ENCODE results near the gene KLF2. TPM values are rescaled to one million over a fixed set of nuclear protein-coding genes. Genes with fewer than 3 reads are reported as not detected.

KLF2 gene
- total RNA-seq, 2 experiments from 2014 or later = 253 to 255 TPM

DNA sequence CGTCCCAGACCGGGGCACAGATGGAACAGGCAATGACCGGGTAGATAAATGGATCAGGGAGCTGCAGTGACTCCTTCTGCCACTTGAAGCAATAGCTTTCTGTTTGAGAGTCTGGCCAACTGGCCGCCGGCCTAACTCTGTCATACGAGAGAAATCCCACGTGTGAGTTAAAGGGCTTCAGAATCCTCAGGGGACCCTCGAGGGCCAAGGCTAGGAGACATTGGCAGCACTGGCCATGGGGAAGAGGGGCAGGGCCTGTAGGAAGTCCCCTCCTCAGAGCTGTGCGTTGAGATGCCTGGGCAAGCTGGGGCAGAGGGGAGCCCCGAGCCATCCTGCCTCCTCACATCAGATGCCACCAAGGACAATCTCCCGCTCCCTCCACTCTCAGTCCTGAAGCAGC, 51.6 kb downstream of the KLF2 start:
- no peaks in the 10 kb centered on the region for H3K27me3 Mint-ChIP-seq
- POLR2A ChIA-PET = interaction anchor here (1.3 to 1.5 kb wide), 2 partner anchors 46 kb away, joined by 3 to 4 read pairs; no protein-coding TSS in a partner anchor
- peaks cover 56% of the 10 kb centered on the region for H3K36me3 Mint-ChIP-seq (ENCODE audit: low read depth)
- CTCF ChIA-PET = interaction anchor here (1.1 to 4.3 kb wide), 10 partner anchors 11 to 125 kb away, joined by 3 to 15 read pairs (median 6); no protein-coding TSS in a partner anchor
- H3K9me3 Mint-ChIP-seq = no peaks in the 10 kb centered on the region
- peaks cover 74% of the 10 kb centered on the region for H3K4me1 Mint-ChIP-seq
- H3K4me3 Mint-ChIP-seq = no peak overlapping the region
- no peak overlapping the region for H3K27ac Mint-ChIP-seq
- peak; percentile 4 for DNase-seq

DNA sequence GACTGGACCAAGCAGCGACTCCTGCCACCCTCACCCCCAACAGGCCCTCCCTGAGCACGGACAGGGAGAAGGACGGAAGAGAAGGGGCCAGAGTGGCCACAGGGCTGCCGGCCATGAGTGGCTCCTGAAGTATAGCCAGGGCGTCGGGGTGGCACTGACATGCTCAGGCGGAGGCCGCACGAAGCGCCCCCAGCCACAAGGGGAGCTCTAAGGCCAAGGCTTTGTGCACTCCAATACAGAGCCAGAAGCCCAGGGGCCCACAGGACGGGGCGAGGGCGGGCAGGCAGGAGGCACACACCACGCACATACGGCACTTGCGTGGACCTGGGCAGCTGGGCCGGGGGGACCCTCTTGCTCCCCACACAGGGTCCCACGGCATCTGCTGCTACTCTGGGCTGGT, 52.0 kb downstream of the KLF2 start:
- ChIA-PET POLR2A (interaction anchor here (1.3 kb wide), 1 partner anchor 46 kb away, joined by 3 read pairs; no protein-coding TSS in a partner anchor), CTCF (interaction anchor here (0.9 to 4.3 kb wide), 14 partner anchors 11 to 129 kb away, joined by 3 to 15 read pairs (median 5); no protein-coding TSS in a partner anchor)
- Mint-ChIP-seq H3K9me3 (no peaks in the 10 kb centered on the region), H3K4me3 (no peak overlapping the region), H3K27ac (no peak overlapping the region), H3K27me3 (no peaks in the 10 kb centered on the region), H3K4me1 (peaks cover 78% of the 10 kb centered on the region), H3K36me3 (ENCODE audit: low read depth) (peaks cover 59% of the 10 kb centered on the region)
- peak; percentile 36 for DNase-seq

DNA sequence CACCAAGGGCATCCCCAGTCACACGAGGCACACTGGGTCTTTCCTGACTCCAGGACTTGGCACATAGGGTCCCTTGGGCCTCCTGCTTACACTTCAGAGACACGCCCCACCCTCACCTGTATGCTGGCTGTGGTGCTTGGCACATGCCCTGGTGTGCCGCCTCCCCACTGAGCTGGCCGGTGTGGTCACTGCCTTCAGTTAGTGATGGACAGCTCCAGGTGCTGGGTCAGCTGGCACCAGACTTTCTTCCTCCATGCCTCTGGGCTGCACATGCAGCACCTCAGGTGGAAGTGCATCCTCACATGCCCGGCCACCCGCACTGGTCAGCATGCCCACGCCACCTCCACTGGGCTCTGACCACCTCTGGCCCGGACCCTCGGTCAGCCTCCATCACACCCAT, 52.9 kb downstream of the KLF2 start:
- H3K4me3 Mint-ChIP-seq = no peak overlapping the region
- ChIA-PET POLR2A (interaction anchor here (1.3 kb wide), 1 partner anchor 47 kb away, joined by 3 read pairs; no protein-coding TSS in a partner anchor), CTCF (interaction anchor here (0.7 to 3.0 kb wide), 11 partner anchors 10 to 129 kb away, joined by 3 to 14 read pairs (median 5); no protein-coding TSS in a partner anchor)
- no peaks in the 10 kb centered on the region for H3K9me3 Mint-ChIP-seq
- H3K36me3 Mint-ChIP-seq (ENCODE audit: low read depth) = peaks cover 61% of the 10 kb centered on the region
- peak overlapping the region; percentile 66 for H3K27ac Mint-ChIP-seq
- no peak for DNase-seq
- peaks cover 87% of the 10 kb centered on the region for H3K4me1 Mint-ChIP-seq
- H3K27me3 Mint-ChIP-seq = no peaks in the 10 kb centered on the region

Other genes starting within 250 kb of the KLF2 start
- 100 to 1,000 TPM; 422 to 485 TPM for gene TPM4, start 248.3 kb upstream of the KLF2 start, total RNA-seq
- gene RAB8A, start 212.9 kb upstream of the KLF2 start, total RNA-seq = 100 to 1,000 TPM; 167 to 175 TPM
- gene HSH2D, start 181.1 kb upstream of the KLF2 start, total RNA-seq = 10 to 100 TPM; 70.7 to 76.9 TPM
- gene CIB3, start 151.3 kb upstream of the KLF2 start, total RNA-seq = not detected
- 10 to 100 TPM; 64.1 to 76.8 TPM for gene FAM32A, start 139.4 kb upstream of the KLF2 start, total RNA-seq
- 100 to 1,000 TPM; 129 to 150 TPM for gene AP1M1, start 126.9 kb upstream of the KLF2 start, total RNA-seq
- 10 to 100 TPM; 33.3 to 39.1 TPM for gene EPS15L1, start 147.1 kb downstream of the KLF2 start, total RNA-seq
- not detected for gene CALR3, start 171.3 kb downstream of the KLF2 start, total RNA-seq
- 1 to 10 TPM; 3.1 to 3.9 TPM for gene C19orf44, start 171.6 kb downstream of the KLF2 start, total RNA-seq
- 10 to 100 TPM; 57.9 to 62.2 TPM for gene CHERP, start 217.6 kb downstream of the KLF2 start, total RNA-seq
- 10 to 100 TPM; 40.6 to 43.1 TPM for gene SLC35E1, start 247.6 kb downstream of the KLF2 start, total RNA-seq

All from activated CD4-positive, alpha-beta T cell treated with anti-CD3 and anti-CD28 coated beads, Interleukin-2, amount 10 ng/mL, durations not matched to agents 7 days and 5 days (primary cell).